HG02840 (cell line): ENCODE data around the gene SERPINA1.
"Not testable (repeated sequence)": the region's sequence is repeated elsewhere in the genome, so short reads cannot be mapped to it uniquely, and the experiment has no call there.

Experiments
- ATAC-seq: cut with Tn5 transposase; IDR thresholded peaks from one replicate; pipeline ENCODE4 v1.9.1; 2021; ENCODE audit warnings: mild to moderate bottlenecking, moderate library complexity, moderate number of reproducible peaks; ENCODE audit not compliant: unreplicated experiment, low FRiP score

Gene SERPINA1

GRCh38 chr14:94373708-94374107, 14.7 kb downstream of the SERPINA1 start:
- ATAC-seq: no peak

DNA sequence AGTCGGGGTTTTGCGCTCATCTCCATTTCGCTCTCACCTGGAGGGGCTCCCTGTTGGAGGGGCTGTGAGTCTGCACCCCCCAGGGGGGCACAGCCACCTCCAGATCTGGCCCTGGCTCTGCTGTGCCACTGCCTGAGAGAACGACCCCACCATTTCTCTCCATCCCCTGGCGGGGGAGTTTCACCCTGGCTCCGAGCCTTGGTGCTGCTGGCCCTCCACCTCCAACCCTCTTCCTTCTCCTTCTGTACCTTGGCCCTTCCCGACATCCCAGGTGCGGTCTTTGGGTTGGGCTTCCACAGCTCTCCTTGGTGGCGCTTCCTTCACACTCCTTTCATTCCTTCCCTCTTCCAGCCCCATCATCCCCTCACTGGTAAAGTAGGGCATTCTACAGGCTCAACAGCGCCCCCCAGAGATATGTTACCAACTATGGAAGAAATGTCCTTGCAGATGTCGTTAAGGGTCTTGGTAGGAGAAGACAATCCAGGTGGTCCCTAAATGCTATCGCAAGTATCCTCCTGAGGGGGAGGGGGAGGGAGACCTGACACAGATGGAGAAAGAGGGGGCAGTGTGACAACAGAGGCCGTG, 16.3 kb downstream of the SERPINA1 start:
- no peak for ATAC-seq

- no peak for ATAC-seq
These were observed 17.9 kb downstream of the SERPINA1 start for GRCh38 chr14:94370524-94370910.

DNA sequence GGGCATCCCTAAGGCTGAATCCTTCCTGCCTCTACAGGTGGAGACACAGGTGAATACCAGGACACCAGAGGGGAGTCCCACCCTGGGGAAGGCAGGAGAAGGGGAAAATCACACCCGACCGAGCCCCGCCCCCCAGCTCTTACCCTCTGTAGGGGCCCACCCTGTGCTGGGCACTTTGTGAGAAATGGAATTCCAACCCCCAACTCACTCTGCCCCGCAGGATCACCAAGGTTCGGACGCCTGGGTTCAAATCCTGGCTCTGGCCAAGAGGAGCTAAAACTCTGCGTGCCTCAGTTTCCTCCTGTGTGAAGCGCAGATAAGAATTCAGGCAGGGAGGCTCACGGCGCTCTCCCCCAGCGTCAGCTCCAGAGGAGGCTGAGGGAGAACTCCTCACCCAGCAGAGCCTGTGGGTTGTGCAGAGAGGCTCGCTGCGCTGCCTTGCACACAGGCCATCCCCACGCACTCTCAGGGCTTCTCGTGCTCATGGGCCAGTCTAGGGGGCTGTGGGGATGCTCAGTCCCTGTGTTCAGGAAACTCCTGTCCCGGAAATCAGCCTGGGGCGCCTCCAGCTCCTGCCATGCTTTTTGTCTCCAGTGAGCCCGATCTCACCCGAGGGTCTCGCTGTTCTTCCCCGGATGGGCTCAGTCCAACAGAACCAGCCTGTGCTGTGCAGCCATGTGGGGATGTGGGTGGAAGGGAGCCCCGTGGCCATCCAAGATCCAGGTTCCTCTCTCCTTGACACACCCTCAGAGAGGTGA, 18.5 kb downstream of the SERPINA1 start:
- ATAC-seq: not testable (repeated sequence)

- ATAC-seq: no peak
These were observed 19.4 kb downstream of the SERPINA1 start for GRCh38 chr14:94368956-94369355.

DNA sequence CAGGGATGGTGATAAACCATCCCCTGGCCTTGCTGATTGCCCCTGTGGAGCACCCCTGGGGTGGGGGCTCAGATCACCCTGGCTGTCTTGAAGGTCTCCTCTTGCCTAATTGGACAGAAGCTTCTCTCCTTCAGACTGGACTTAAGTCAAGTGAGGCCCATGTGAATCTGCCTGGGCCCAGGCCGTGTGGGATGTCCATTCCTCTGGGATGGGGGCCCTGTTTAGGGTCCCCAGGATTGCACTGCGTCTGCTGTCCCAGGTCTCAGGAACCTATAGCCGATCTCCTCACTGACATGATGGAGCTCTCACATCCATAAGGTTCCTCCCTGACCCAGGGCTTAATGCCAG, 20.2 kb downstream of the SERPINA1 start:
- ATAC-seq: no peak

- no peak for ATAC-seq
These were observed 20.8 kb downstream of the SERPINA1 start for GRCh38 chr14:94367347-94368242.

GRCh38 chr14:94366146-94366915, 22.1 kb downstream of the SERPINA1 start, which contains the start of gene SERPINA2:
TSS of gene SERPINA2 (minus strand) at chr14:94366698.
- no peak for ATAC-seq

GRCh38 chr14:94365624-94366023, 22.8 kb downstream of the SERPINA1 start:
- ATAC-seq: no peak

DNA sequence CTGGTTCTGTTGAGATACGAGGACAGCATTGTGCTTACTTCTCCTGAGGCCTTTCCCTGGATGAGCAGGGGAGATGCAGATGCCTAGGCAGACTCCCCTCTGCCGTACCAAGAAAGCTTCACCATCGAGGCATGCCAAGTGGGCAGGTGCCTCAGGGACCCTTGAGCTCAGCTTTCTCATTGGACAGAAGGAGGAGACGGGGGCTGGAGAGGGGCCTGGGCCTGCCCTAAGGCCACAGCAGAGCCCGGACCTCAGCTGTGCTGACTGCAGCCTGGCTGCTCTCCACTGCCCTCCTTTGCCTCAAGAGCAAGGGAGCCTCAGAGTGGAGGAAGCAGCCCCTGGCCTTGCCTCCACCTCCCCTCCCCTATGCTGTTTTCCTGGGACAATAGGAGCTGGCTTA, 23.4 kb downstream of the SERPINA1 start:
- ATAC-seq: no peak

- no peak for ATAC-seq
These were observed 24.4 kb downstream of the SERPINA1 start for GRCh38 chr14:94364037-94364436.

- no peak for ATAC-seq
These were observed 25.2 kb downstream of the SERPINA1 start for GRCh38 chr14:94363151-94363624.

- no peak for ATAC-seq
These were observed 25.7 kb downstream of the SERPINA1 start for GRCh38 chr14:94362614-94363133.

- ATAC-seq: no peak
These were observed 26.7 kb downstream of the SERPINA1 start for GRCh38 chr14:94361682-94362081.

- ATAC-seq: no peak
These were observed 27.3 kb downstream of the SERPINA1 start for GRCh38 chr14:94360945-94361565.

- ATAC-seq: no peak
These were observed 31.2 kb downstream of the SERPINA1 start for GRCh38 chr14:94357166-94357565.

DNA sequence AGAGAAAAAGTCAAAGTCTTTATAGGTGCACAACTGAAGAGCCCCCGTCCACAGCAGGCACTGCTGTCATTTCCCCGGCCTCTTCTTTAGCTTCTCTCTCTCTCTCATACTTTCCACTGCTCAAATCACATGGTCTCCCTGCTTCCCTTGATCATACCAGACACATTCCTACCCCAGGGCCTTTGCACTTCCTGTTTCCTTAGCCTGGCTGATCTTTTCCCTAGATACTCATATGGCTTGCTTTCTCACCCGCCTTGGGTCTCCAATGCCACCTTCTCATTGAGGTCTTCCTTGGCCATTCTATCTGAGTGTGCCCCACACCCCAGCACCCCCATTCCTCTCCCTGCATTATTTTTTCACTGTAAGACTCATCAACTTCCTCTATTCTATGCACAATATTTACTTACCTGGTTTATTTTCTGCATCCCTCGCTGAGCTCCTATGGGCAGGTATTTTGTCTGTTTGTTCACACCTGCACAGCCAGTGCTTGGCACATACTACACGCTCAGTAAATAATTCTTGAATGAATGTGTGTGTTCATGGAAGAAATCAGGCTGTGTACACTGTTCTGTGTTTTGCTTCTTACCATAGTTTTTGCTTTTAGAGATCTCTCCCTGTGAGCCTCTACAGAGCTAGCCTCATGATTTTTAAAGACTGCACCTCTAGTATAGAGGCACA, 31.9 kb downstream of the SERPINA1 start:
- no peak for ATAC-seq

DNA sequence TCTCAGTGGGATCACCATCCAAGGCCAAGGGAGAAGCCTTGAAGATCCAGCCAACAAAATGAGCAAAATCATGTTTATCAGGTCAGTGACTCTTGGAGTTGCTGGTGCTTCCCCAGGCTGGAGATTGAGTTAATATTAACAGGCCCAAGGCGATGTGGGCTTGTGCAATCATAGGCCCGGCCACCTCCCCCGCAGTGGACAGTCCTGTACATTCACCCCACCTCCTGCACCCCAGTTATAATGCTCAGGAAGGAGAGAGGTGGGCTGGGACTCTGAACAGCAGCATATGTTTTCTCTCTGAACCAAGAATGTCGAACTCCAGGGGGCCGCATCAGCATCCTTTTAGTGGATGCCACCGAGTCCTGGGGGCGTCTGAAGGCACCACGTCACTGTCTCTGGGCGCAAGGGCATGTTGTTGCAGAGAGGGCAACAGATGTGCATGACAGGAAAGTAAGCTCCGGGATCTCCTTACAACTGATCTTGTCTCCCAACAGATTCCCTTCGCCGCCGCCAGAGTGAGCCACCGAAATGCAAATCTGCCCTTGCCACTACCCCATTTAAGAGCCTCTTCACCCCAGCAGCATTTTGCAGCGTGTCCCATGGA, 33.1 kb downstream of the SERPINA1 start:
- ATAC-seq: no peak
